Measurements from ENCODE around the gene ERBB3.

GRCh38 chr12:56124133-56124532 is 44.2 kb downstream of the ERBB3 start:
- TF ChIP-seq CTCF (IDR thresholded peaks at IDR 0.05) (no peak), SIN3A (IDR thresholded peaks at IDR 0.05; ENCODE audit: borderline replicate concordance, low read depth, low read length) (no peak), POLR2AphosphoS5 (IDR thresholded peaks at IDR 0.05; ENCODE audit: low read depth, low read length) (no peak), USF1 (IDR thresholded peaks at IDR 0.05; ENCODE audit: borderline replicate concordance, low read depth) (no peak)

Data from SK-N-SH (cell line).